AG08395 (cell line): ENCODE data around the gene TENT5C.

Experiments
- DNase-seq: peaks from one replicate; pipeline ENCODE4 v3.0.0; 2012; ENCODE audit warnings: mixed read lengths, low spot score

TENT5C gene

DNA sequence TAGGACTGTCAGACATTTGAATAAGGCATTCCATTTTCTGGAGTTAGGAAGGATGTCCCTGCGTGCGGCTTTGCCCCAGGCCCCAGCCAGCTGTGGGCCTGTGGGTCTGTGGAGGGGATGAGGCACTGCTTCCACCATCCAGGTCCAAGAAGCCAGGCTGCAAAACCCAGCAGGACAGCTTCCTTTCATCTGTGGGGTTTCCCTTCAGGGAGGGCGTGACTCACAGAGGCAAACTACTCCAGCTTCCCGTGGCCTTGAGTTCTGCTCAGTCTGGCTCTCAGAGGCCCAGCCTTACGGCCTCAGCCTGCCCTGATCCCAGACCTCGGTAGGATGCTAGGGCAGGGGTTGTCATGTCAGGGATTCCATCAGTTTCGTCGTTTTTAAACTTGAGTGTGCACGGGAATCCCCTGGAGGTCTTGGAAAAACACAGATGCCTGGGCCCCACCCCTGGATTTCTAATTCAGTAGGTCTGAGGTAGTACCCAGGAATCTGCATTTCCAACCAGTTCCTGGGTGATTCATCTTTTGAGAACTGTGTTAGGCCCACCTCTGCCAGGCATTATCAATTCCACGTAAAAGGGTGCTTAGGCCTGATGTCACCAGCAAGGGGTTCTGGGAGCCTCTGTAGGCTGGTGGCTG lies 32.3 kb upstream of the TENT5C start:
- no peak for DNase-seq

DNA sequence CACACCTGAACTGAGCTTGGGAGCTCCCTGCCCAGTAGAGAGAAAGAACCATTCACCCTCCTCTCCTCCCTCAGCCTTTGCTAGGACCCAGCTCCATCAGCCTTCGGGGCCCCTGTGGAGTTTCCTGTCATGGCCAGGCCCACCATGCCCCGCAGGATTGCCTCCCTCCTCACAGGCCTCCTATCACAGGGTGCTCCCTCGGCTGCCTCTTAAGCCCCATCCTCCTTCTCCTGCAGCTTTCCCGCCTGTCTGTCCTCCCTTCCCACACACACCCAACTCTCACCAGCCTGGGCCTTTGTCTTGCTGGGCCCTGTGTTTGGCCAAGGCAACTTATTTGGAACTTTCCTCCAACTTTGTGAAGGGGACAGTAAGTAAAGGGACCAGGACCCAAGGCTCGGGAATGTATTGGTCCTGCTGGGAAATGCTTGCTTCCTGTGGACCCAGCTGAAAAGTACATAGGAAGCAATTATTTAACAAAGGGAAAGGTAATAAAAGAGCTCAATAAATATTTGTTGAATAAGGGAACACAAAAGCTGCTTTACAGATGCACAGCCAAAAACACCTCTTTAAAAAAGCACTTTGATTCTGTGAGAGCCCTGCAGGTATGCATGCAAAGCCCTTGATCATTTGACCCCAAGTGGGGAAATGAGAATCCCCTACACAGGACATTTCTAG lies 31.6 kb upstream of the TENT5C start:
- no peak for DNase-seq

DNA sequence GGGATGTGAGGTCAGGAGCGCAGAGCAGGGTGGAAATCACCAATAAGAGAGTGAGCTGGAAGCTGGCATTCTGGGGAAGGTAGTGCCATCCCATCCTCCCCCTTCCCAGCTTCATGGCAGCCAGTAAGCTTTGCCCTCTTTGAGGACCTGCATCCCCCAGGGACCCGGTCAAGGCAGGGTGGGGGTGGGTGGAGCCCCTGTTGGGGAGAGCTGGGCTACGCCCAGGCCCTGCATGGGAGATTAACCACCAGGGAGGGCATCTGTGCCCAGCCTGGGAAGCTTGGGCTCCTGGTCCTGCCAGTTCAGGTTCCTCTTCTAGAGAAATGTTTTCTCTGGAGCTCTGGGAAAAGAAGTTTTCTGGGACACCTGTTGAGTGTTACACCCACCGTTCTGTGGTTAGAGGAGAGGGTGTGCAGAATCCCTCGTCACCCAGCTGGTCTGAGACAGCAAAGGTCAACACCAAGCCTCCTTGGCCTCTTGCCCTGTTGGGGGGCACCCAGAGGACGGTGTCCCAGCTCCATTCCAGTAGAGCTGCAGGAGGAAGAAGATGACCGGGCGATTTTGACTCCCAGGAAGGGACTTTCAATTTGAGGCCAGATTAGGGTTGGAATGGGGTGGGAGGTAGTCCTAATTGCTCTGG lies 30.1 kb upstream of the TENT5C start:
- no peak for DNase-seq

DNA sequence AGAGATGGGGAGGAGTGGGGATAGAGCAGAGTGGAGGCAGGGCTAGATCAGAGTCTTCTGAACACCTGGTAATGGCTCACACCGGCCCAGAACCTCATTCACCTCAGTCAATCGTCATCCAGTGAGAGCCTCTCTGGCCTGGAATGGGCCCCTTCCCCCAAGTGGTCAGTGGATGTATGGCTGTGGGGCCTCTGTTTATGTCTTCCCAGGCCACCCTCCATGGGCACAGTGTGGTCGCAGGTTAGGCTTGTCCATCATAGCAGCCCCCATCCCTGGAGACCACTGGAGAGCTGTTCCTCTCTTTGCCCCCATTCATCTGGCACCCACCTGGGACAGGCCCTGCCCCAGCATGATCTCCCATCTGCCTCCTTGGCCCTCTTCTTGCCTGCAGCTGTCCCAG lies 29.6 kb upstream of the TENT5C start:
- no peak for DNase-seq

DNA sequence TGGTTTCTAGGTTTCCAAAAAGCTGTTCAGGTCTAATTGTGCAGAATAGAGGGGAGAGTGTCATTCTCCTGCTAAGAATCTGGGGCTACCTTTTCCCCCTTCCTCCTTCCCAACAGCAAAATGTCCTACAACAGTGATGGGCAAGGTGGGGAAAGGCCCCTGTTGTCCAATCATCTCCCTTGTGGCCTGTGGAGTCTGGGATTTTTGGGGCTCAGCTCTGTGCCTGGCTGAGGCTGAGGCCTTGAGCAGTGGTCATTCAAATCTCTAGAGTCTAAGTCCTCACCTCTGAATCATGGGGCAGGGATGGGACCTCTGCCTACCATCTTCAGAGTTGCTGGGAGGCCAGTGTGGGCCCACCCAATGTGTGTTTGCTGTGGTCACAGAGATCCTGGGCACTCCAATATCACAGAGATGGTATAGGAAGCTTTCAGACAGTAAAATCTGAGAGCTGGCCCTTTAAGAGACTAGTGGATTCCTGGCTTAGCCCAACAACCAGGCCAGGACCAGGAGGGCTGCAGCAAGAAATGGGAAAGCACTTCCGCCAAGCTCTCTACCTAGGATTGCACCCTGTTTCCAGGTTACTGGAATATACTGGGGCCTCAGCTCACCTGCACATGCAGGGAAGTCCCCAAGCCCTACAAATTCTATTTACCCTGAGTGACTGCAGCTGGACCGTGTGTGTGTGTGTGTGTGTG lies 28.5 kb upstream of the TENT5C start:
- DNase-seq, result no peak

DNA sequence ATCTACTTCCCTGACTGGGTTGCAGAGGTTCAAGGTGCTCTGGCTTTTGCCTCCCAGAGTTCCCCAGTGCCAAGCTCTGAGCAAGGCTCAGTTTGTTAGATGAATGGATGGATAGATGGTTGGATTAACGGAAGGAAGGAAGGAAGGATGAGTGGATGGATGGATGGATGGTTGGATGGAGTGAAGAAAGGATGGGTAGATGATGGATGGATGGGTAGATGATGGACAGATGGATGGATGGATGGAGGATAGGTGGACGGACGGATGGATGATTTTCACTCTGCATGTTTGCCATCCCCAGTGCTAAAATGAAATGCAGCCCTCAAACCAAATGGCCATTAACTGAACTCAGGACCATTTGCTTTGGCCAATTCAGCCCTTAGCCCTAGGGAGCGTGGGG lies 27.4 kb upstream of the TENT5C start:
- no peak for DNase-seq

DNA sequence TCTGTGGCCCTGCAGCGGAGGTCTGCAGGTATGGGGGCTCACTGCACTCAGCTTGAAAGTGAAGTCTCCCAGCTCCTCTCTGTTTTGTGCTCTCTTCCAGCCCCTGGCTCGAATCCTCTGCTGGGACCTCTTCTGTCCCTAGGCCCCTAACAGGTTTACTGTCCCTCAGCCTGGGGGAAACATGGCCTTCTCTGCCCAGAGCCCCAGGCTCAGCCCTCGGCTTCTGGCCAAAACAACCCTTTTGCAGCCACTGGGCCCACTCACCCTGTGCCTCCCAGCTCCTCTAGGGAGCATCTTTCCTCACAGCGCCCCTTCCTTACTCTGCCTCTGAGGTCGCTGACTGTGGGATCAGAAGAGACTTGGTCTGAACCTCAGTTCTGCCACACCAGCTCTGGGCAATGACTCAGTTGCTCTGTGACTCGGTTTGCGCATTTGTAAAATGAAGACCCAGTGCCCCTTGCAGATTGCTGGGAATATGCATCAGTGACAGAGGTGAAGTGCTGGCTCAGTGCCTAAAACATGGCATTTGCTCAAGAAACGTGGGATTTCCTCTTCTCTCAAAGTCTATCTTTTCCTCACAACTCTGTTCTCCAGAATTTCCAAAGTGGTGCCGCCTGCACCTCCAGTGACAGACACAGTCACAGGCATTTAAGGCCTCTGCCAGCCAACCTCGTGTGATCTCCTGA lies 26.5 kb upstream of the TENT5C start:
- no peak for DNase-seq

DNA sequence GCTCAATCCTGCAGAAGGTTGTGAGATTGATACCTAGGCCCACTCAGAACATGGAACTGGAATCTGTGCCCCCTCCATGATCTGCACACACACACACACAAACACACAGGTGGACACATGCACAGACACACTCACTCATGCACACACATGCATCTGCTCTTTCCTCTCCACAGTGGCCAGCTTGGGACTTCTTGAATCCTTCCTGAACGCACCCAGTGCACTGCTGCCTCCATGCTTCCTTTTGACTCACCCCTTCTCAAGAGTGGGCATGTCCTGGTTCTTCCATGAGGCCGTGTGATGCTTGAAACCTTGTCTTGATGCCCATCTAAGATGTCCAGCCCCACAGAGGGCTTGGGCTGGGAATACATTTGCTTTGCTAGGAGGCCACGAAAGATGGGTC lies 25.4 kb upstream of the TENT5C start:
- no peak for DNase-seq

DNA sequence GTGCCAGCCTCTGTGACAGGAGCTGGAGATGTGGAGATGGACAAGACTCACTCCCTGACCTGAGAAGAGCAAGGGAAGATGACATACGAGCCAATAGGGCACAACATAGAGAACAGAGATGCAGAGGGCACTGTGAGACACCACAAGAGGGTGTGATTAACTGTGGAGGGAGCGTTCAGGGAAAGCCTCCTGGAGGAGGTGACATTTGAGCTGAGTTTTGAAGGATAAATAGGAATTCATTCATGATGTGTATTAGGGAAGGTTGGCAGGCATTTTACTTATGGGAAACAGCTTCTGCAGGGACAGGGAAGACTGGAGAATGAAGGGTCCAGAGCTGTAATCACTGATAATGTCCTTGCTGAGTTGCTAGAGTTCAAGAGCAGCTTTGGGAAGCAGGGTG lies 25.0 kb upstream of the TENT5C start:
- no peak for DNase-seq

DNA sequence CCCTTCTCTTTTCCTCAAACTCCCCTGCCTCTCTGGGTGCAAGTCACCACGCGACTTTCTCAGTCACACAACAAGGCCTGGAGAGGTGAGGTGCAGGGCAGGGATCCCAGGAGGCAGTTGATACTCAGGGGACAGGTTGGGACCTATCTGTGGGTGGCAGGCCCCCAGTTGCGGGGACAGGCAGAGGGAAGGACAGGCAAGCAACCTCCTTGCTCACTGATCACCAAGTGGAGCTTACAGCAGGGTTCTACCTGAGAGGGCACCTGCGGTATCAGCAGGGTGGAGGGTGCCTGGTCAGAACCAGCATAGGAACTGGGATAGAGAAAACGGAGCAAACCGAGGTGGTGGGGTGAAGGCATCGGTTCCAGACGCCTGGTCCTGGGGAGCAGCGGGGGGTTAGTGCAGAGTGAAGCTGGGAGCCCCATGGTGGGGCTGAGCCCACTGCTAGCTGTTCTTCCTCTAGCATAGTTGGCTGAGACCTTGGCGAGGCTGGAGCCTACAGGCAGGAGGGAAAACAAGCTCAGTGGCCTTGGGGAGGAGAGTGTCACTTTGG lies 24.4 kb upstream of the TENT5C start:
- DNase-seq, result no peak

DNA sequence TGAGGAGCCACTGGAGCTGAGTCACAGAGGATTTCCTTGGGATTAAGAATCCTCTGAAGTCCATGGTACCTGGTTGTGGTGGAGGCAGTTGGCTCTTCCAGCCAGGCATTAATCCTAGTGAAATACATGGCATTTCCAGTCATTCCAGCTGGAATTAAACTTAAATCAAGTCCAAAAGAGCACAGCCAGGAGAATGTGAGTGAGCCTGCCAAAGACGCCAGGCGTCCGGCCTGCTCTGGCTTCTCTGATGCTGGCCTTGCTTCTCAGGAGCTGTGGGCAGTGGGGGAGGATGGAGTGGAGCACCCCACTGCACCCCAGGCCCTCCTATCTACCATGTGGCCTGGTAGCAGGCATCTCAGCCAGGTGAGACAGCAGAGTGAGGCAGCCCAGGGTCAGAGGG lies 23.4 kb upstream of the TENT5C start:
- DNase-seq, result no peak

DNA sequence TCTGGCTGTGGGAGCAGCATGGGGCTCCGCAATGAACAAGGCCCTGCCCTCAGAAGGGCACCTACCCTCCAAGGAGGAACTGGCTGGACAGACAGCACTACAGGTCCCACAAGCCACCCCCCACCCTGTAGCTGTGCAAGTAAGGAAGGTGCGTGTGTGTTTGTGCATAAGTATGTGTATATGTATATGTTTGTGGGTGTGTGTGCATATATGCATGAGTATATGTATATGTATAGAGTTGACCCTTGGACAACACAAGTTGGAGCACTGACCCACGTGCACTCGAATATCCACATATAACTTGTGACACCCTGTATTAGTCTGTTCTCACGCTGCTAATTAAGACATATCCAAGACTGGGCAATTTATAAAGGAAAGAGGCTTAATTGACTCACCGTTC lies 22.6 kb upstream of the TENT5C start:
- DNase-seq, result no peak

DNA sequence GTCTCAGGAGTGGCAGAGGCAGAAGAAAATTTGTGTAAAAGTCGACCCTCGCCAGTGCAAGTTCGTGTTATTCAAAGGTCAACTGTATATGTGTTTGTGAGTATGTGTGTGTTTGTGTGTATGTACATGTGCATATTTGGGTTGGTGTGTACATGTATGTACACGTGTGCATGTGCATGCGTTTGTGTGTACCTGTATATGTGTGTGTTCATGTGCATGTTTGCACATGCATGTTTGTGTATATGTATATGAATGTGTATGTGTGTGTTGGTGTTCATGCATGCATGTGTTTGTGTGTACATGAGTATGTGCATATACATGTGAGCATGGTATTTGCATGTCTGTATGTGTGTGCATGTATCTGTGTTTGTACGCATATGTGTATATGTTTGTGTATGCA lies 21.7 kb upstream of the TENT5C start:
- DNase-seq, result no peak

DNA sequence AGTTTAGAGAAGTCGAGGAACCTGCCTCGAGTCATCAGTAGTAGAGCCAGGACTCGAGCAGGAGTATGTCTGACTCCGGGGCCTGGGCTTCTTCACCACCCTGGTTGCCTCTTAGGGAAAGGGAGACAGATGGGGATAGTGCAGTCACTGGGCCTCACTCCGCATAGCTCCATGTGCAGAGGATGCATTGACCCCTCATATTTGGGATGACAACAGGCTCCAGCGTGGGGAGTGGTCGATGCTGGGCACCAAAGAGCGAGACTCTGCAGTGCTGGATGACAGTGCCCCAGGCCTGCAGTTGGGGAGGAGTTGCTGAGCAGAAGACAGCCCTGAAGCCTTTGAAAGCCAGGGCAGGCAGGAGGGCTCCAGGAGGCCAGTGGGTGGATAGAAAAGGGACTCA lies 20.8 kb upstream of the TENT5C start:
- no peak for DNase-seq

DNA sequence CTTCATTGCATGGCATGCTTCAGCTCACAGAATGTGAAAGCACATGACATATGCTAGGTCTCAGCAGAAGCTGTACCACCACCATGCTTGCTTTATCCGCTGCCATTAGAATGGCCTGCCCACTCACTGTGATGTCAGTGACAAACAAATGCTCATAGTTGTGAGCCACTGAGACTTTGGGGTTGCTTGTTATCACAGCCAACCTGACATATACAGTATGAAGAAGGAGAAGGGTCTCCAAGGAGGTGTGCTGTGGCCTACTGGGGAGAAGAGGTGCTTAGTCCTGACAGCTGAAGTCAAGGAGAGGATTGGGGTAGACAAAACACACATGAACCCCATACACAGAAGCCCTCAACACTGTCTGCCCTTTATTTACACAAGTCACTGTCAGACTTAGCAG lies 19.5 kb upstream of the TENT5C start:
- no peak for DNase-seq

DNA sequence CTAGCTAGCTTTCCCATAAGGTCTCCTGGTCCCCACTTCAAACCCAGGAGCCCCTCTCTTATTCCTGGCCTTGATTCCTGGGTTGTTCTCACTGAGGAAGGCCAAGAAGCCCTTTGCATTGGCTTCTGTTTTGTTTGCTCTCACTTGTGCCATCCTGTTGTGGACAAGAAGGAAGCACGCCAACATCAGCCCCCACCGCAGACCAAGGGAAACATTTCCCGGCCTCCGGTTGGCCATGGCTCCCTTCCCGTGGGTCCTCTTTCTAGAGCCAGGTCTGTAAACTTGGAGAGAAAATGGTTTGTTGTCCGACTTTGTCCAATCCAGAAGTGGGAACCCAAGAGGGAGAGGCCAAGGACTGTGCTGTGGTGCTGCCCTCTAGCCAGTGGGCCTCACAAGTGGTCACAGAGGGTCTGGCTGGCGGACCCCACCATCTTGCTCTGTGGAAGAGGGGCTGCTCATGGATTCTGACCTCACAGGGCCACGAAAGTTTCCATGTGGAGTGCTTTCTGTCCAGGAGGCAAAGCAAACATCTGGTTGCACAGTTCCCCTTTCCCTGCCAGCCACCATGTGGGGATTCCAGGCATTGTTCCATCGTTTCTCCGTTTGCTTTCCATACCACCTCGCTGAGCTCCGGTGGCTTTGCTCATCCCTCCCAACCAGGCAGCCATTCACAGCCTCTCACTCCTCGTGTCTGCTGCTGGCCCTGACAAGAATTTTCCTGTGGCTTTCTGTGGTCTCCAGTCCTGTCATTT lies 18.9 kb upstream of the TENT5C start:
- DNase-seq, result peak; percentile 37

DNA sequence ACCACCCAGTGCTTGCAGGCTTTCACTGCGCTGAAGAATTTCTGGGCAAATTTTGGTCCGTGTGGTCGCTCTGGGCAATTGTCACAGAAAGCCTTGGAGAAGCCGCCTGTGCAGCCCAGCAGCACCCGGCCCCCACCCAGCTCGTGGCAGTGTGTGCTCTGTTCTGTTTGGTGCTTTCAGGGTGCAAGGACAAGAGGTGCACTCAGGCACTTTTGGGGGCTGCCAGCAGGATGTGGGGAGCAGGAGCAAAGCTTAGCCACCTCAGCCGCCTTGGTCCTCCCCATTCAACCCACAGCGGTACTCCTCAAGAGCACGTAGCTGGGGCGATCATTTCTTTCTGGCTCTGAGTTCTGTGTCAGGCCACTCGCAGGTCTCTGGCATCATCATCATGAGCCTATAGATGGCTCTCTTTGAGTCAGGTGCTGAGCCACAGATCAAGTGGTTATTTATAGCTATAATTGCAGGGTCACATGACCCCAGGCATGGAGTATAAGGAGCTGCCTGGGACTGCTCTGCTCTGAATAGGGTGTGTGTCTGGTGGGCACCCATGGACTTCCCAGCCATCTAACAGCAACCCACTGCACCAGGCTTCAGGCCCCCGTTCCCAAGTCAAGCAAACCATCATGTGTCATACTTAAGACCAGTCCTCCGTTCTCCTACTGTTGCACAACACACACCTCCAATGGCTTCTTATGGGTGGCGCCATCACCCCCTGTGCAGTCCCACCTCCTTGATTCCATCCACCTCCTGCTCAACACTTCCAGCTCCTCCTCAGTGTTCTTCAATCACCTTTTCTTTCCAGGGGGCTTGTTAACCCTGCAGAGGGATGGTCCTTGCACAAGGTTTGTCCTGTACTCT lies 18.1 kb upstream of the TENT5C start:
- no peak for DNase-seq

DNA sequence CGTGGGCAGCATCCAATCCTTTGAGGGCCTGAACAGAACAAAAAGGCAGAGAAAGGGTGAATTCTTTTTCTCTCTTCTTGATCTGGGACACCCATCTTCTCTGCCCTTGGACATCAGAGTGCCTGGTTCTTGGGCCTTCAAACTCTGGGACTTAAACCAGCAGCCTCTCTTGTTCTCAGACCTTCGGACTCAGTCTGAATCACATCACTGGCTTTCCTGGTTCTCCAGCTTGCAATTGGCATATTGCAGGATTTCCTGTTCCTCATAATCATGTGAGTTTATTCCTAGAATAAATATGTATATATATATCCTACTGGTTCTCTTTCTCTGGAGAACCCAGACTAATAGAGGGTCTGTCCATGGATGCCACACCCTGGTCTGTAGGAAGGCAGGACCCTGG lies 16.3 kb upstream of the TENT5C start:
- DNase-seq, result no peak

DNA sequence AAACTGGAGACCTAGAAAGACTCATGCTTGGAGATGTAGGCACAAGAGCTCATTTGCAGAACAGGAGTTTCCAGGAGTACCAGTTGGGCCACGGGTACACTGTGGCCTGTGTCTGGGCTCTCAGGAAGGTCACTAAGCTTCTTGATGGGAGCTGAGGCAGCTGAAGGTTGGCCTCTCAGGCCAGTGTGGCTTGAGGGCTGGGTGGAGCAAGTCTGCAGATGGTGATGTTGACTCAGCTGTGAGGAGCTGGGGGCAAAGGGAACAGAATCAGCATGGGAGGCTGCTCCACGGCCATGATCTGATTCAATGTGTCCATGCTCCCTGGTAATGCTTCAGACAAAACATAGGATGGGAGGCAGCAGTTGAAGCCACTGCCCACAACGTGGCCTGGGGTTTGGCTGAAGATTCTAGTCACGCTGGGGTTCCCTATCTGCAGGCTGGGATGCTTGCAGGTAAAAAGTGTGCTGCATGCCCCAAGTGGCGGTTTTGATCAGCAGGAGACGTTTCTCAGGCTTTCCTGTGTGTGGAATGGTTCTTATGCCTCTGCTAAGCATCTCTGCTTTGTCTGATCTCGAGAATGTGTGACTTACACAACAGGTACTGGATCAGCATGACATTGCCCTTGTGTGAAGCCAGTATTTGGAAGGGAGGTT lies 15.4 kb upstream of the TENT5C start:
- no peak for DNase-seq

DNA sequence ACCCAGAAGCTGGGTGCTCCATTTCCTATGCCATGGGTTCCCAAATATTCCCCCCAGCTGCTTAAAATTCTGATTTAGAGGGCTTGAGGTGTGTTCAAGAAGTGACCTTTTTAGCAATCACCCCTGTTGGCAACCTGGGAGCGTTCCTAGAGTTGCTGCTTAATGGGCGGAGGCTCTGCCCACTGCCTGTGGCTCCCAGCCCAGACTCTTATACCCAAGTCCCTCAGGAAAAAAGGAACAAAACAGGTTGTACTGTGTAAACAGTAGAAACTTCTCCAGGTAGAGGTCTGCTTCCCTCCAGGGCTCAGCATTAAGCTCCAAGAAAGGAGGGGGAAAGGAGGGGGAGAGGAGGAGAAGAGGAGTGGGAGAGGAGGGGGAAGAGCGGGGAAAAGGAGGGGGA lies 14.6 kb upstream of the TENT5C start:
- DNase-seq, result no peak
